Stimulated activated CD8-positive, alpha-beta memory T cell treated with anti-CD3 and anti-CD28 coated beads, Interleukin-7, amount 100 ng/mL, for 4 hours (primary cell): ENCODE measurements around the gene YAE1.
A peak's percentile ranks its signal among the peaks of the same experiment; 100 is the strongest.
"Not testable (repeated sequence)": the region's sequence is repeated elsewhere in the genome, so short reads cannot be mapped to it uniquely, and the experiment has no call there.

ENCODE experiments used
- DNase-seq, 2 donors: peaks; one replicate each; pipeline ENCODE4 v3.0.0-alpha.2; 2020; ENCODE audit warnings: low read depth in 2 of 2

Gene YAE1, protein sequence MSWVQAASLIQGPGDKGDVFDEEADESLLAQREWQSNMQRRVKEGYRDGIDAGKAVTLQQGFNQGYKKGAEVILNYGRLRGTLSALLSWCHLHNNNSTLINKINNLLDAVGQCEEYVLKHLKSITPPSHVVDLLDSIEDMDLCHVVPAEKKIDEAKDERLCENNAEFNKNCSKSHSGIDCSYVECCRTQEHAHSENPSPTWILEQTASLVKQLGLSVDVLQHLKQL

DNA sequence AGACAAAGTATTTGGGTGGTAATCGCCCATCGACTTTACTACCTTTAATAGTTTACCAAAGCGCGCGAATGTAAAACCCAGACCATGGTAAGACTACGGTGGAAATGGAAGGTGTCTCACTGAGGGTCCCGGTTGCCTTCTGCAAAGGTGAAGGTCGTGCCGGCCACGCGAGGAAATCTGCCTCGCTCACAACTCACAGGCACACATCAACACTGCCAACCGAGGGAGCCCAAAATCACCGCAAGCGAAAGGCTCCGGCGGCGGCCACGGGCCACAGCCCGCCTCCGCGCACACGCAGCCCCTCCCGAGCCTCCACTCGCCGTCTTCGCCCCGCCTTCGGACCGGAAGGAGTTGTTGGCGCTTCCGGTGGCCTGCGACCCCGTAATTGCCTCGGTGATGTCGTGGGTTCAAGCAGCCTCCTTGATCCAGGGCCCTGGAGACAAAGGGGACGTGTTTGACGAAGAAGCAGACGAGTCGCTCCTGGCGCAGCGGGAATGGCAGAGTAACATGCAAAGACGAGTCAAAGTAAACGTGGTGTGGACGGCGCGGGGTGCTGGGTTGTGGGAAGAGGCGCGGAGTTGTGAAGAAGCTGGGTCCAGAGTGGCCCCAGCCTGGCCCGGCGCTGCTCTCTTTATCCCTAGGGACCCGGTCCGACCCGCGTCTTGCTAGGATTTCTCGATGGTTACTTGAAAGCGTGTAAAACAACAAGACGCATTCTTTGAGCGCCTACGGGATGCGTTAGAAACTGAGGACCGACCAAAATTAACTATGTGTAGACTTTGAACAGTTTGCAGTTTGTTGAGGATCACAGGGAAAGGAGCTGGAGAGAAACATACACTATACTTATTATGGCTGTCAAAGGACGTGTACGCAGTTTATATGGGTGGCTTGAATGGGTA is at the start of gene YAE1:
TSS of gene YAE1 (plus strand) at position 382 of the 899 bp plus-strand sequence. CDS start at position 397, 15 bp downstream.
- DNase-seq = peak; percentile 62 to 79

DNA sequence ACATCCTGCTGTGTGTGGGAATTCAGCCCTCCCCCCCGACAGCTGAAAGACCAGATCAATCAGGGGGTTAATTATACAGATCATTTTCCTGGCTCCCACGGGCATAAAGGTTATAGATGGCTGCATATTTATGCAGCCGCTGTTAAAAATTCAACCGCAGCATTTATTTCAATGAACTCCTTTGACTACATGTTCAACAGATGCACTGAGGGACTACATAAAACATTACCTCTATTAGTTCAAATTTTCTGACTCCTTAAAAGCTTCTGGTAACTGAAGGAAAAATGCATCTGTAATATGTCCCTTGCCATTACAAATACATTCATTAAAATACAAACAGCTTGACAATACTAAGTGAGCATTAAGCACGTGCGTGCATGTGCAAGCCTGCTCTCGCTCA is 49.7 kb upstream of the YAE1 start:
- no peak for DNase-seq

DNA sequence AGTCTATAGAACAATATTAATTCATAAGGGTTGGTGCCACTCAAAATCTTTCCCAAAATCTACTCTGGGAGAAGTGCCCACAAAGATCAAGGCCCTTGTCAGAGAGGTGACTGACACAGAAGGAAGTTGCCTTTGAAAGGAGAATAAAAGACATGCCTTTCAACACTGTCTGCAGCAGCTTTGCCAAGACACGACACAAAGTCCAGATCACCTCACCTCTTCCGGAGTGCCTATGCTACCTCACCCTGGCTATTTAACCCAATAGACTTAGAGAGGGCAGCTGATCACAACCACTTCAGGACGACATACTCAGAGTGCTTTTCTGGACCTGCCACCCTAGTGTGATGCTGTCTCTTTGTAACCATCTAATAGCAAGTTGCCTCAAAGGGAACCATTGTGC is 49.0 kb upstream of the YAE1 start:
- DNase-seq = no peak

DNA sequence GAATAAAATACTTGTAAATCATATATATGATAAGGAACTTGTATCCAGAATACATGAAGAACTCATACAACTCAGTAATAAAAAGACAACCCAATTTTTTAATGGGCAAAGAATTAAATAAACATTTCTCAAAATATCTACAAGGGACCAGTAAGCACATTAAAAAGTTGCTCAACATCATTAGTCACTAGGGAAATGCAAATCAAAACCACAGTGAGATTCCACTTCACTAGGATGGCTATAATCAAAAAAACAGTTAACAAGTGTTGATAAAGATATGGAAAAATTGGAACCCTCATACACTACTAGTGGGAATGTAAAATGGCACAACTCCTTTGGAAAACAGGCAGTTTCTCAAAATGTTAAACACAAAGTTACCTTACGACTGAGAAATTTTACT is 40.3 kb upstream of the YAE1 start:
- no peak for DNase-seq

DNA sequence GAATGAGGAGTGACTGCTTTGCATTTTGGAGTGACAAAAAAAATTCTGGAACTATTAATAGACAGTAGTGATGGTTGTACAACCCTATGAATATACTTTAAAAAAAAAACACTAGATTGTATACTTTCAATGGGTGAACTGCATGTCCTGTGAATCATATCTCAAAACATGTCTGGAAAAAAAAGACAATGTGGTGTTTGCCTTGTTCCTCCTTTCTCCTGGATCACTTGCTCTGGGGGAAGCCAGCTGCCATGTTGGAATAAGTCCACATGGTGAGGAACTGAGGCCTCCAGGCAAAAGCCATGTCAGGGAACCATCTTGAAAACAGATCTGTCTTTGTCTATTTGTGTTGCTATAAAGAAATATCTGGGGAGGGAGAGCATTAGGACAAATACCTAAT is 39.5 kb upstream of the YAE1 start:
- DNase-seq = no peak

DNA sequence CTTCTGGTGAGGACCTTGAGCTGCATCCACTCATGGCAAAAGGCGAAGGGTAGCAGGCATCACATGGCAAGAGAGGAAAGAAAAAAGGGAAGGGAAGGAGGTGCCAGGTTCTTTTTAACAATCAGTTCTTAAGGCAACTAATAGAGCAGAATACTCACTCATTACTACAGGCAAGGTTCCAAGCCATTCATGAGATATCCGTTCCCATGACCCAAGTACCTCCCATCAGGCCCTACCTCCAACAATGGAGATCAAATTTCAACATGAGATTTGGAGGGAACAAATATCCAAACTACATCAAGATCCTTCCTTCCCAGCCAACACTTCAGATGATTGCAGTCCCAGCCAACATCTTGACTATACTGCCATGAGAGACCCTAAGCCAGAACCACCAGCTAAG is 38.9 kb upstream of the YAE1 start:
- DNase-seq = no peak

DNA sequence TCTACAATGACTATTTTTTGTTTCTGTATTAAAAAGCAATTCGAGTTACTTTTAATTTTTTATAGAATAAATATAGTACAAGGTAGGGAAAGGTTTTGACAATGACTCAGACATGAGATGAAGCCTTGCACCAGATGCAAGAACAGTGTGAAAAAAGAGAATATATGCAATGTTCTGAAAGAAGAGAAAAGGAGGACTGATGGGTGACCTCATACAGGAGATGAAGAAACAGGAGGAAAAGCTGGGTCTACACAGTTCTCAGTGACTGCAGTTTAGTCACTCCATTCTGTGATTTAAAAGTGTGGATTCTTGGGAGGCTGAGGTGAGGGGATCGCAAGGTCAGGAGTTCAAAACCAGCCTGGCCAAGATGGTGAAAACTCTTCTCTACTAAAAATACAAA is 38.3 kb upstream of the YAE1 start:
- no peak for DNase-seq

DNA sequence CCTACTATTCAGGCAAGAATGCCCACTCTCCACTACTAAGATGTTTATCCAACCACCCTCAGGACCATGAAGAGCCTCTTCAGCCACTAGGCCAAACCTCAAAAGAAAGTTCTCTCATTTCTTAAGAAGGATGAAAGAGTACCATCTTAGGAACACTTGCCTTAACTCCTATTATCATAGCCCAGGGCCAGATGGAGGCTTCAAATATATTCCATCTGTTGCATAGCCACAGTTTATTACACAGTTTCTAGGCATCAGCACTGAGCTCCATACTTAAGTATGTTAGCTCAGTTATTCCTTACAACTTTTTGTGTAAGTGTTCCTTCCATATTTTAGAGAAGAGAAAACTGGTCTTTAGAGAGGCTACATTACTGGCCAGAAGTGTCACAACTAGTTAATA is 37.4 kb upstream of the YAE1 start:
- DNase-seq = no peak

DNA sequence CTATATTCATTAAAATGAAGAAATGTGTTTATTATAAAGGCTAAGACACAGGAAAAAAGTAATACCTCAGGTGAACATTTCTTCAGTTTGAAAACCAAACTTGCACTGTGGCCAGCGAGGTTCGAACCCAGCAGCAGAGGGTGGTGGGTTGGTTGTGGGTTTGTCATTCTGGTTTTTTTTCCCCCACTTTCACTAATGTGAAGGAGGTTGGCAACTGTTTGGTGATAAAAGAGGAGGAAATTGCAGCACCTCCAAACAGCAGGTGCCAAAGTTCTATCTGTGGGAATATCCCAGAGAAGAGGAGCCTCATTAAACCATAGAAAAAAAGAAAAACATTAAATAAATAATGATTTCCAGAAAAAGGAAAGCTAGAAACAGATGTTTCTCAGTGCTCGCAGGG is 36.6 kb upstream of the YAE1 start:
- no peak for DNase-seq

DNA sequence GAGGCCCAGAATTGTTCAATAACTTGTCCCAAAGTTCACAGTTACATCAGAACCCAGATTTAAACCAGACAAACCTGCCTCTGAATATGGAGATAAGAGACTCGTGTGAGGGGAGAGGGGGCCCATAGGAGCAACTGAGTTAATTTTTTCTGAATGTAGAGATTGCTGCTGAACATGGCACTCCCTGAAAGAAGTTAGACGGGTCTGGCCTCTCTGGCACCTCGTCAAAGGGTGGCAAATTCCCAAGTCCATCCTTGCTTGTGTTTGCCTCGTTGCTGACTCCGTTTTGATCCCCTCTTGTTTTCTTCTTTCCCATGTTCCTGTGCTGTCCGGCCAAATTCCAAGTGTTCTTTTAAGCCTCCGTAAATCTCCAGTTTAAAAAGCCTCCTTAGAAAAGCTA is 35.2 kb upstream of the YAE1 start:
- DNase-seq = no peak

DNA sequence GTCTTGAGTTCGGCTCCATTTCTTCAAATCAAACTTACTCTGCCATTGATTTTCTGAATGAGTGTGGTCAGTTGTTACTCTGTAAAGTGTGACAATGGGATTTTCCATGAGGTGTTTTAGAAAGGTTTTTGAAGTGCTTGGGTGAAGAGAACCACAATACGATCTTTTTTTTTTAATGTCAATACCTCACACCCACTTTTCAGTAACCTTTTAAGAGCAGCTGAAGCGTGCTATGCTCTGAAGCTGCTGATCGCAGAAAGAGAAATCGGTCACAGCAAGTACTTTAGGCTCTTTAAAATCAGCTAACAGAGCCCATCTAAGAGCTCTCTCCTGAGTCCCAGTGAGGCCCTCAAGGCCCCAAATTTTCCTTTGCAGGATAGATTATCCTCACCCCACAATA is 34.4 kb upstream of the YAE1 start:
- DNase-seq = no peak

DNA sequence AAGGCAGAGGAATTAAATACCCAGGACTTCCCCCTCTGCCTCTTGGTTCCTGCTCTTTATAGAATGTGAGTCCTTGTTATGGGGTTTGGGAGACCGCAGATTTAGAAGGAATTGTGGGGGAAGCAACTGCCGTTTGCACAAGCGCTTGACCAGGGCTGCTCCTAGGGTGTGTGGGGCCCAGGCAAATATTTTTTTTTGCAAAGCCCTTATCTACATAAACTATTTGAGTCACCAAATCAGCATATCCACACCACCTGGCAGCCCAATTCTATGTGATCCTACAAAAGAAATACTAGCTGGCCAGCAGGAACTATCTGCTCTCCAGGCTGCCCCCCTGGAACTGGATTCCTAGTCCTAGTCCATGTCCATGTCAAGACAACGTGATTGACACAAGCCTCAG is 33.4 kb upstream of the YAE1 start:
- no peak for DNase-seq

DNA sequence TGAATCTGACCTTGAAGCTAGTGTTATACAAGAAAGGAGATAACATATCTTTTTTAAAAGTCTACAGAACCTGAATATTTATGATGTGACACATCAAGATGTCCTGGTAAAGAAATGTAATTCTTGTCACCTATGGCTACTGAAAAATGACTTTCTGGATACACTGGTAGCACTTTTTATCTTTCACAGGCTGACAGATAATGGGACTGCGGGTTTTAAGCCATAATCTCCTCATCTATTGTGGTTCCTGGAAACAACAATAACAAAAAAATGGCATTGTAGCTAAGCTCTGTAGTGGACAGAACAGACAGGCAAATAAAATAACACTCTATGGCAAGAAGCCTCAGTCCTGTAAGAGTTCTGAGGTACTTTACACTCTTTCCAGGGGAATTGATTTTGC is 31.6 kb upstream of the YAE1 start:
- no peak for DNase-seq

DNA sequence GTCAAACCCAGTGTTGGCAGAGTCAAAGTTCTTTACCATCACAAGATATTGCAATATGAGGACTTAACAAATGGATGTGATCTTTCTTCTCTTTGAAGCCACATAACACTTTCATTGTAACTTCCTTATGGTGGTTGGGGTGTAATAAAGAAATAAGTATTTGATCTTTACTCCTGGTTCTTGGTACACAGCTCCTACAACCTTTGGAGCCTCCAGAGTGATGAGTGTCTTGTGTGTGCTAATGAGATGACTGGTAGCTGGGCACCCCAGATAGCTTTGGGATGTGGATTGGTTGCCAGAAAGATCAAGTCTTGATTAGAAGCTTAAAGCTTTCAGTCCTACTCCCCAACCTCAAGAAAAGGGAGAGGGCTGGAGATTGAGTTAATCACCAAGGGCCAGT is 31.1 kb upstream of the YAE1 start:
- DNase-seq = no peak

DNA sequence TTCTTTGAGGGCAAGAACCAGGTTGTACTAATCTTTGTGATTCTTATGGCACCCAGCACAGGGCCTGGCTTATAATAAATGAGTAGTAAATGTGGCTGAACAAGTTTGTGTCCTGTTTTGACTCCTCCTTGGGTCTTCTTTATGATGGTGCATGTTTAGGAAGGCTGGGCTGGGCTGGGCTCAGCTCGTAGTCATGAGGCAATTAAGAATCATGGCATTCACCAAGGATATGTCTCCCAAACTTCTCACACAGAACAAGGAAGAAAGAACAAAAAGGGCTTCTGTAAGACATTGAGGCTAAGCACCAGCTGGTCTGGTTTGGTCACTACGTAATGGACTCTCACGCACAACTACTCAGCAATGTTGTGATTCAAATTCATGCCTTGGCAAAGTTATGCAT is 30.5 kb upstream of the YAE1 start:
- no peak for DNase-seq

DNA sequence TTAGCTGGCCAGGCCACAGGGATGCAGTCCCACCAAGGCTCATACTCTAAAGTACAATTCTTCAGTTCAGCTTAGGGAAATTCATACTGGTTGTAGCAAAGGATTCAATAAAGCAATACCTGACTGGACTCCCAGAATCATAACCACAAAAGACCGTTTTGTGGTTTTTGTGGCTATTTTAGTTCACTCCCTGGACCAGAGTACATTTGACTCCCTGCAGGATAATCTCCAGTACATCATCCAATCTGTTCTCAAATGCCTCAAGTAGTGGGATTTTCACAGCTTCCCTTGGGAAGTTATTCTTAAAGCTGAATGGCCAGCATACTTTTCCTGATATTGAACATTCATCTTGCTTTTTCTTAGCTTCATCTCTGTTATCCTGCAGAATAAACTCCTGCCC is 29.3 kb upstream of the YAE1 start:
- no peak for DNase-seq

DNA sequence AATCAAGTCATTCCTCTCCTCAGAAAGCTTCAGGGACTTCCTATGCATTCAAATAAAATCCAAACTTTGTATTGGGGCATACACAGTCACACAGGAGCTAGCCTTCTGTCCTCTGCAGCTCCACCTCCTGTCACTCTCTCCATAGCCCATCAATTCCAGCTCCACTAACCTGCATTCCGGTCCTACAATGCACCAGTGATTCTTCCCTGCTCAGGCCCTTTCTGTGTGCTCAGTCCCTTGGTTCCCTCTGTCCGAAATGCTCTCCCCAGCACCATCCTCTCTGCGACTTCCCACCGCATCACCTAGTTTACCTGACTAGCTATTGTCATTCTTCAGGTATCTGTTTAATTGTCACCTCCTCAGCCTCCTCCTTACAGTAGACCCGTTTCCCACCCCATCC is 26.4 kb upstream of the YAE1 start:
- no peak for DNase-seq

DNA sequence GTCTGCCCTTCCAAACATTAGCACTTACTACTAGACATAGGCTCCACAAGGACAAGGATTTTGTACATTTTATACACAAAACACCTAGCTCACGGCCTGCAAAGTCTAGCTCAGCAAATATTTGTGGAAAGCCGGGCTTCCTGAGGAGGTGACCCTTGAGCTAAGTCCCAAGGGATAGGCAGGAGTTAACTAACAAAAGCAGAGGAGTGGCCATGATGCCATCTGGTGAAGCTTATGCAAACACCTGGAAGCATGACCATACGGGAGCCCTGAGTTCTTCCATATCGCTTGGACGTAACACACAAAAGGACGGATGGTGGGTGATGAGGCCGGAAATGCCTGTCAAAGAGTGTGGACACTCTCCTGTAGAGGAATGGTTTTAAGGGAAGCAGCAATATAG is 25.9 kb upstream of the YAE1 start:
- DNase-seq = no peak

DNA sequence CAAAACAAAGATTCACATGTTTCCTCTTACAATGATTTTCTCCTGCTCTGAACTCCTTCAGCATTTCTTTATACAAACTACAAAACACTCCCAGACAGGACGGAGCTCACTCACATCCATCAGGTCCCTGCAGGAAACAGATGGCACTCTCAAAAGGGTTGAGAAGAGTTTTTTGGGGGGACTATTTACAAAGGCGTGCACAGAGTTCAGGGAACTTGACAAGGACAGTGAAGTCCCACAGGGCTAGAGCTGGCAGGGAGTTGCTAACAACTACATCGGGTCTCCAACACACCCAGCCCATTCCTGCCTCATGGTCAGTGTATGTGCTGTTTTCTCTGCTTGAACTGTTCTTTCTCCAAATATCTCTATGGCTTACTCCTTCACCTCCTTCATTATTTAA is 24.7 kb upstream of the YAE1 start:
- no peak for DNase-seq

DNA sequence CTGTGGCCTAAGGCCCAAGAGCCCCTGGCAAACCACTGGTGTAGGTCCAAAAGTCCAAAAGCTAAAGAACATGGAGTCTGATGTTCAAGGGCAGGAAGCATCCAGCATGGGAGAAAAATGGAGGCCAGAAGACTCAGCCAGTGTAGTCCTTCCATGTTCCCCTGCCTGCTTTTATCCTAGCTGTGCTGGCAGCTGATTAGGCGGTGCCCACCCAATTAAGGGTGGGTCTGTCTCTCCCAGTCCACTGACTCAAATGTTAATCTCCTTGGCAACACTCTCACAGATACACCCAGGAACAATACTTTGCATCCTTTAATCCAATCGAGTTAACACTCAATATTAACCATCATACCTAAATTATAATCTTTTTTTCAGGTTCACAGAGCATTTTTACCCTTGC is 21.4 kb upstream of the YAE1 start:
- DNase-seq = not testable (repeated sequence)

DNA sequence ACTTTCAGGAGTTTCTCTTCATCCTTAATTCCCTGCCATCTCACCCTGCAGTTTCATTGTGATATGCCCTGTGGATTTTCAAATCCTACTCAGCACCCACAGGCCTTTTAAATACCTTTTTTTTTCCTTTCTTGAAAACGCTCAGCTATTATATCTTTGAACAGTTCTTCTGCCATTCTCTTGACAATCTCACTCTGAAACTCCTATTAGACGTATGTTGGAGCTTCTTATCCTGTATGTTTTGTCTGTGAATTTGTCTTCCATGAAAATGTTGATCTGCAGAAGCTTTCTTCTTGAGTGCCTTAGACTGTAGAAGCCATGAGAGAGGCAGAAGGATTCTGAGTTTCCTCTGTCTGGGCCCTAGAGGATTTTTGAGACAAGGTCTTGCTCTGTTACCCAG is 18.9 kb upstream of the YAE1 start:
- DNase-seq = no peak

DNA sequence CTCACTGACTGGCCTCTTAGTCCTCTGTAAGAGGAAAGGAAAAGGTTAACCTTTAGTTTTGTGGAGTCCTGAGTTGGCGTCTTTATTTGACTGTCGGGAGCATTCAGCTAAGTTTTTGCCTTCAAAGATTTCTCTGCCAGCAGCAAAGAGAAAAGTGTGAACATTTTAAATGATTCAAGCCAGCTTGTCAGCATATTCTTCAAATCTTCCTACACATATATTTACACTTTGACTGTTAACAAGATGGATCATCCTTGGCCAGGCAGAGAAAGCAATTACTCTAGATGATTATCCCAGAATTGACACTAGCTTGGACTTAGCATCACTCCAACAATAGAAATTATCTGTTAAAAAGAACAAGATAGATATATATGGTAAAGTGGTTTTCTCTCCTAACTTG is 15.8 kb upstream of the YAE1 start:
- DNase-seq = no peak

DNA sequence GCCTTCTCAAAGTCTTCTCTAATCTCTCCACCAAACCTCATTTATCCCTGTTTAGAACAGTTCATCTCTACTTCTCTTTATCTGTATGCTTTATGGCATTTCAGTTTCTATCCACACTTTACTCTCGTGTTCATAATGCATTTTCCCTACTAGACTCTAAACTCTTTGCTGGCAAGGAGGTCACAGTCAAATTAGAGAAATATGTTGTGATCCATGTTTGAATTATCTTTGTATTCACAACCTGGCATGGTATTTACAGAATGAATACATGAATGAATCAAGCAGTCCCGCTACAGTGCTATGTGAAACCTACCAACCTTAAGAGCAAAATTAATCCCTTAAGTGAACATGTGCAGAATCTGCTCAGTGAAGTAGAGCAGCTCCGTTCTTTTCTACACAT is 12.8 kb upstream of the YAE1 start:
- no peak for DNase-seq
